HG03060 (cell line): Measurements from ENCODE around the gene NTRK2.

Experiments used
- ATAC-seq: cut with Tn5 transposase; IDR thresholded peaks from one replicate; pipeline ENCODE4 v1.9.1; 2021; ENCODE audit warnings: low read depth, moderate number of reproducible peaks; ENCODE audit not compliant: unreplicated experiment

NTRK2 gene

DNA sequence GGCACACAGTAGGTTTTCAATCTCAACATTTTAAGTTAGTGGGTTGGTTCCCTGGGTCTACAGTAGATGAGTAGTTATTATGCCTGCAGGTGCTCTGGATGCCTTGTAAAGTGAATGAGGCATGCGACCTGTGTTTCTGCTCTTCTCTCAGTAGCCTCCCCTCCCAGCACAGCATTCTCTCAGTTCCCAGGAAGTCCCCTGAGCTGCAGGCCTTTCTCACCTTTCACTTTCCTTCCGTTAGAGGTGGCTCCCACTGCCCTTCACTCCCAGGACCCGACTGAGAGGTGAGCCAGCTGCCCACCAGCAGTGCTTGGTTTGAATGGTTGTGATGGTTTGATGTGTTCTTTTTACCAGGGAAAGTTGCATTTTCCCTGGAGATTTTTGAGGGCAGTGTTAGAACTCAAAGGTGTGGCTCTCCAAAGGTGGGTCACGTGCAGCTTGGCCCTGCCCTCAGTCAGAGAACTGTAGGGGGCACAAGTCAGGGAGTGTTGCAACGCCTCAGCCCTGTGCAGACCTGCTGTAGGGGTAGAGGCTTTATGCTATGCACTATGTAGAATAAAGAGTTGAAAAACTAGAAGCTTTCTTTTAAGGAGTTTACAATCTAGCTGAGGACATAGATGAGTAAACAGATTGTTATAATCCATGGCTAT lies 173.8 kb downstream of the NTRK2 start:
- no peak for ATAC-seq

DNA sequence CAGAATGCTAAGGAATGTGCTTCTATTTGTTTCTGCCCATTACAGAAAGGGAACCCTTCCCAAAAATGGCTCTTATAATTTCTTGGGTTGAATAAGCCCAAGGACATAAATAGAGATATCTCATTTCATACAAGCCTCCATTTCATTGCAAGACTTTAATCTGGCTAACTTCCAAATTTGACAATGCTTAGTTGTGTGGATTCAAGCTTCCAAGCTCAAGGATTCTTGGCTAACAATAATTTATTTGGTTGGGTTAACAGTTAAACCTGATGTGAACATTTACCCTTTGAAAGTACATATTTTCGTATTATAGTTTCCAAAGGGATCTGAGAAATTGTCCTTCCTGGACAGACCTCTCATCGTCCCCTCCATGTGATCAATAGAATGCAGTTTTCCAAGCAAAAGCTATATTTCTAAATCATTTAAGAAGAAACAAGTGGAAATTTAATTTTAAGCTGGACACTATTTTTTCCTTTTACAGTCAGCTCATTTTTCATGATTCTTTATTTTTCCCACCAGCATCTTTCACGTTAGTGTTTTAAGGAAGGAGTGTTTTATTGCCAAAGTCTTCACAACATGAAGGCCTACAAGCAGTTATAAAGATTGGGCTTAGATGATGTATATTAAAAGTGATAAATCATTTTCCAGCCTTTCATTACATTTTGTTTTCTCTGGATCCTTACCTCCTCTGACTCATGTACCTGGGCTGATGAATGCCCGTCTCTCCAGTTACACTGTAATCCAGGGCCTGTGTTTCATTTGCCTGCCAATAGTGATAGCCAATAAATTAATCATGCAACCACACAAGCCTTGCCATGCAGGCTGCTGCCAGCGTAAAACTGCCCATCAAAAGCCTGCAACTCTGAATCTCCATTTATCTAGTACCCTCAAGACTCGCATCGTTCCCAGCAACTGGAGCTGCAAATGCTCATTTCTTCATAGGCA lies 176.7 kb downstream of the NTRK2 start:
- ATAC-seq = no peak

DNA sequence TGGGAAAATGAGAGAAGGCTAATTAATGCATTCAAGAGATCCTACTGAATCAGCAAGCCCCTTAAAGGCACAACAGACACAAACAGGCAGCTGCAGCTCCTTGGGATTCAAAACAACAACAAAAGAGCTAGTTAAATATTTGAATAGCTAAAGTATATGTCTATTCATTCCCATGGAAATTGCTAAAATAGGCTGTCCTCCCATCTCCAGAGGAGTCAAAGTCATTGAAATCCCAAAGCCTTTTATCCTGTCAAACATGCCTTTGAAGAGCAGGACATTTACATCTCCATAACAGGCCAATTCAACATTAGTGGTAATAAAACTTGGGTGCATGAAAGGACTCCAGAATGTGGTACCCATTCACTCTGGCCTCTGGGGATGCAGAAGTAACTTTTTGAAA lies 177.4 kb downstream of the NTRK2 start:
- ATAC-seq = no peak

DNA sequence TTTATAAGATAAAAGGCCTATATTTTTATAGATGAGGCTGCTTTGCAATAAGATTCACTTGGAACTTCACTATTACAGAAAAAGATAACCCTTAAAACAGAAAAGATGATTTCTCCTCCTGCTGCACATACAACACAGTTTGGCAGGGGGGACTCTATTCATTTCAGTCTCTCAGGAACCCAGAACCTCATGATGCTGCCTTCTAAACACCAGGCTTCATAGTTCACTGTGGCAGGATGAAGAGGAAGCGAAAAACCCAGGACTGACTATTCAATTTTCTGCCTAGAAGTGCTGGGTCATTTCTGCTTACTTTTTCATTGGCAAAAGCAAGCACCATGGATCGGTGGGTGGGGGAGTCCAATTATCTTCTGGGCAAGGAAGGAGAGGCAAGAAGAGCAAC lies 179.5 kb downstream of the NTRK2 start:
- no peak for ATAC-seq

DNA sequence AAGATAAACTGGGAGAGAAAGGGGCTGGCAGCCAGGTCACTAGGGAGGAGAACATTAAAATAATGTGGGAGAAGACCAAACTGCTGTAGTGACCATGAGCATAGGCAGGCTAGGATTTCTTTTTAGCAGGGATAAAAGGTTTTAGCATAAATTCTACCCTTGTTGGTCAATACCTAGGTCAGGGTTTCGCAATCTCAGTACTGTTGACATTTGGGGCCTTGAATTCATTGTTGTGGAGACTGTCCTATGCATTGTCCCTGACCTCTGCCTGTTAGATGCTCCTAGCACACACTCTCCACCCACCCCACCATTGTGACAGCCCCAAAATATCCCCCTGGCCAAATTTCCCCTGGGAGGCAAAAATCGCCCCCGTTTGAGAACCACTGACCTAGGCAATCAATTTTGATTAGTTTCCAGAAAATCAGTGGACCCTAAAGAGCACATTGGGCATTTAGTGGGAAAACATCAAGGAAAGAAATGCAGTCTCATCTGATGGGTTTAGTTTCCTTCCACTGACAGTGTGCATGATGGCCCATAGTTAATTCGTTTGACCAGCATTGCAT lies 181.4 kb downstream of the NTRK2 start:
- ATAC-seq = no peak

DNA sequence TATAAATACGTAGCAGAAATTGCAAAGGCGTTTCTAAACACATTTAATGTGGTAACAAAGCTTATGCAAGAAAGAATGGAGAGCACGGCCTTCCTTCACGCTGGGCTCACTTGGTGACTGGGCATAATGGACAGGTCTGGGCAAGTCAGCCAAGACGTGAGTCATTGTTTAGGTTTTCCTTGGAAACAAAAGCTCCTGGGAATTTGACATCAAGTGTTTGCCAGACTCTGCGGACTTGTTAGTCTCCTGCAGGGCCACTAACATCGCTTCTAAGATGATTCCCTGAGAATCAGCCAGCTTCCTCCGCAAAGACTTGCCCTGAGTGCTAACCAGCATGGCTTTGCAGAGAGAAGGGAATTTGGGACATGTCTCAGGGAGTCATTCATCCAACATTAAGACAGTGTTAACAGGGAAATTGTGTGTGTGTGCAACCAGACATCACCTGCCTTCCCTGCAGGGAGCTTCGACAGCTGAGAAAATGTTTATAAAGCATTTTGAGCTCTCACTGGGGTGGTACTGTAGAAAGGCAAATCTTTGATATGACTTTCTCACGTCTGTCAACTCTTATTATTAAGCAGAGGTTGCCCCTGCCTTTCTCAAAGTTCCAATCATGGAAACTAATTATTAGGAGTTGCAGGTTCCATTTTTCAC lies 182.5 kb downstream of the NTRK2 start:
- ATAC-seq = no peak

DNA sequence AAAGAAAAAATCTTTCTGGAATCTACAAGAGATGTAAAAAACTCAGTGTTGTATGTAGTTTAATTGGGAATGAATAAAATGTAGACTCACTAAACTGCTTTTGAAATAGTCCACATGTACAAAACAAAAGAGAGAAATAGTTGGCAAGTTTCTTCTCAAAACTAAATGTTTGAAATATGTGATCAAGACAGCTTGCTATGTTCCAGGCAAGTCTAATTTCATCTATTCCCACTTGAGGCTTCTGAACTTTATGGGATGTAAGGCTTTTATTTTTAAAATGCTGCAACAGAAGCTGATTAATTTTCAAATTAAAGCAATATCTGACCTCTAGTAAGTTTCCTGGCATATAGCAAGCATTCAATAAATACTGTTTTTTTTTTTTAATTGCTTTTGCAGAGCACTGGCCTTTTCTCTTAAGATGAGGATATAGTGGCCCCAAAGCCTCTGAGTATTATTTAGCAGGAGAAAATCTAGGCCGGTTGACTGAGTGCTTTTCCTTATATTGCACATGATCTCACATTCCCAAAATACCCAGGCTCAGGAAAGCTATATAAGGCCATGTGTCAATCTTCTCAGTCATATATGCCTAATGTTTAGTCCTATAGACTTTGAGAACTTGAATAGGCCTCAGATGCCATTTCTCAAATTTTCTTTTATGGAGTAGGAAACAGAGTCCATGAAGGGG lies 183.2 kb downstream of the NTRK2 start:
- no peak for ATAC-seq

DNA sequence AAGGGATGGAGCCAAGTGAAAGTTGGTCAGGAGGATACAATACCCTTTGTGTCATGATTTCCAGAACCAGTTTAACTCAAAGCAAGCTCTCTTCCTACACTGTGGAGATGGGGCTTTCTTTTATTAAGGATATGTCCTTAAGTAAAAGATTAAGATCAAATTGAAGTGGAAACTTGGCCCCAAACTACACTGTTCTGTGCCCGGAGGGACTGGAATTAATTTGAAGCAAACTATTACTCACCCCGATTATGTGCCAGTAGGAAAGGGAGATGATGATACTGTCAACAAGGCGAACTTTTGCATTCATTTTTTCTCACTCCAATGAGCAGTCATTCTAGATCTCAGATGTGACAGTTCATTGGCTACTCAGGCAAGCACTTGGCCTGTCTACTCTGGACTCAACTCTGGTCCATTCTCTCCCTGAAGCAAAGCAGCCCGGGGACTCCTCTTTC lies 186.7 kb downstream of the NTRK2 start:
- no peak for ATAC-seq

DNA sequence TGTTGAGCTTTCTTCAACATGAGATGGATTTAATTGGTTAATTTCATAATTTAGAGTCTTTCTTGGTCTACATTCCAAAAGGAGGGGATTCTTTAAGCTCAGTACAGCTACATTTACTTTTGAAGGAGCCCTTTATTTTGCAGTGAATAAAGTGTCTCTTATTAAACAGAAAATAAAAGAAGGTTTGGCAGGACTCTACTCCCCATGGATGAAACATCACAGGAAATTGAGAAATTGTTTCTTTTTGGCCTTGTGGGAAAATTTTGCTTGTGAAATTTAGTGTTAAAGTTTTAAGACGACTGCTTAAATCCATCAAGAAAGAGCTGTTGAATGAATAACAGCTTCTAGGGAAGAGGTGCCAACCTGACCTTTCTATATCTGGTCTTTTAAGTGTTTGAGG lies 187.7 kb downstream of the NTRK2 start:
- no peak for ATAC-seq

DNA sequence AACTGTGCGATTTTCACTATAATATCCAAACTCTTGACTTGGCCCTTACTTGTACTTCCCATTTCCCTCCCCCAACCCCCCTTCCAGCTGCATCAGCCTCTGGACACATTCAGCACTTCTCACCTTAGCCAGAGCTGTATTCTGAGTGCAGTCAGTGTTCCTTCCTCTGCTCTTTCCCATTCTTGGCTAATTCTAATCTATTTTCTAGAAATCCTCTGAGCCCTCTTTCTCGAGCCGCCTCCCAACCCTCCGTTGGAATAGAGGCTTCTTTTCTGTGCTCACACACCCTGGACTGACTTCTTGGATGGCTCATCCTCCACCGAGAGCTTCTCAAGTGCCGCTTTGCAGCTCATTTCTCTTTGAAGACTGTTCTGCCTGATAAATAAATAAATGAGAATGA lies 188.8 kb downstream of the NTRK2 start:
- ATAC-seq = no peak

DNA sequence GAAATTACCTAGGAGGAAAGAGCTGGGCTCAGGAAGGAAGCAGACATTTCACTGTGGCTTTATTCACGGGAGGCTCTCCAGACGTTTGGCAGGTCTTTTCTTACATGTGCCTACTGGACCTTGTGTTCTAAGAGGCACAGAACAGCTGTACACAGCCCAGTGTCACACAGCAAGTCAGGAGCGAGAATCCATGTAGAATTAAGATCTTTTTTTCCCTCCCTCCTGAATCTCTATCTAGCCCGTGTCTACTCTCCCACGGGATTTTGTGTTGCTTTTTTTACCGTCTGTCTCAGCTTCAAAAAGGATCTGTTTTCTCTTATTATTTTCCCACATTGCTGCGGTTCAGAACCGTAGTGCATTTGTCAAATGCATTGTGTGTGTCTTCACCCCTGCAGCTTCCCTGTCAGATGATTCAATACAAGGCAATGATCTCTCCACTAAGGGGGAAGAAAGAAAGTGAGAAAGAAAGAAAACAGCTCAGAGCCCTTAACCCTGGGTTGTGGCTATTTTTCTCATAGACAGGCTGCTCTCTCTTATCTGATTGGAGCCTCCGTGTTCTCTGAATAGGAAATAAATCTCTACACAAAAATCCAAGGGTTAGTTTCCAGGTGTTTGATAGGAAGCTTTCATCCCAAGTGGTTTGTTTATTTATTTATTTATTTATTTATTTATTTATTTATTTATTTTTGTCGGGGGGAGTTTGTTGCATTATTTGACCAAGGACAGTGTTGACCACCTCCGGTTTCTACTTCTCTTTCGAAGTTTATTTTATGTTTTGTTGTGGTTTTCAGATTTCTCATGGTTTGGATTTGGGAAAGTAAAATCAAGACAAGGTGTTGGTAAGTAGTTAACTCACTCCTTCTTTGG lies 191.0 kb downstream of the NTRK2 start:
- no peak for ATAC-seq

DNA sequence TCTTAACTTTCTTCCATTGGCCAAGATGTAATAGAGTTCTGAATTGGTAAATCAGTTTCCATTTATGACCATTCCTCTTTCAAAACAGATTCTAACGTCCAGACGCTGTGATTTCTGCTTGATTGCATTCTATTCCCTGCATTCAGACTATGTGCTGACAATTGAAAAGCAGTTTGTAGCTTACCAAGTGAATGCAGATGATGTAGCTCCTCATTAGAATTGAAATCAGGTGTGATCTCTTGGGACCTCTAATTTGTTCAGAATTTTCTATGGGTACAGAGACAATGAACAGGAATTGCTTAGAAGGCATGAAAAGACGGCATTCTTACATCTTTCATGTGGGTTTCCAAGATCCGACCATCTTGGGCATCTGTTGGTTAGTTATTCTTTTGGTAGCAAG lies 191.9 kb downstream of the NTRK2 start:
- no peak for ATAC-seq

DNA sequence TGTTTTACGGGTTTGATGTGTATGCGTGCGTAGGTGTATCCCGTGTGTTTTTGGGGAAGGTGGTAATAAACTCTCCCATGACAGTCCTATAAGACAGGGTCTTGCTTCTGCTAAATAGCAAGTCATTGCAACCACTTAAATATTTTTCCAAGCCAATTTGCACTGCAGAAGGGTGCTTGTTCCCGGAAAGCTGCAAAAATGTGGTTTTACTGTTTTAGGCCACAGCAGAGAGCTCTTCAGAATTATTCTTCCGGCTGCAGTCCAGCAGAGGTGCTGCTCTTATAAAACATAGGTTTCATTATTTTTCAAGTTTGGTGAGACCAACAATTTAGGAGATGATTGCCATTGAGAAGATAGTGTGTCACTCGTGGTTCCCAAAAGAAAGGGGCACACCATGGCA lies 192.8 kb downstream of the NTRK2 start:
- ATAC-seq = no peak

DNA sequence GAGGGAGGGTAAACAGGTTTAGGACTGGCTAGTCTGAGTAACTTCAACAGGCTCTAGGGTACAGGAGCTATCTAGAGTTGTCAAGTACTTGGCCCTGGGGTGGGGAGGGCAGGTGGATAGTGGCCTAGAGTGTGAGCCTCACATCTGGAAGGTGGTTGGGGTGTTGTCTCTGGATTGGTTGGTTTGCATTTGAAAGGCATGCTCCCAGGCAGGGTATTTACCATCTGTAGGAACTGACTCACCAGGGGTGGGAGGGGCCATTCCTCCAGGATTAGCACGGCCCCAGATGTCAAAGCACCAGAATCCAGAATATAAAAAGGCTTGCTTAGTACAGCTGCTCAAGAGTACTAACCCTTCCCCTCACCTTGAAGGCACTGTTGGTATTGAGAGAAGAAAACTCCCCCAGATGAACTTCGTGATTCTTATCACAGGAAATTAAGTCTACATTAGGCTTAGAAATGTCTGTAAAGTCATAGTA lies 193.3 kb downstream of the NTRK2 start:
- ATAC-seq = no peak

DNA sequence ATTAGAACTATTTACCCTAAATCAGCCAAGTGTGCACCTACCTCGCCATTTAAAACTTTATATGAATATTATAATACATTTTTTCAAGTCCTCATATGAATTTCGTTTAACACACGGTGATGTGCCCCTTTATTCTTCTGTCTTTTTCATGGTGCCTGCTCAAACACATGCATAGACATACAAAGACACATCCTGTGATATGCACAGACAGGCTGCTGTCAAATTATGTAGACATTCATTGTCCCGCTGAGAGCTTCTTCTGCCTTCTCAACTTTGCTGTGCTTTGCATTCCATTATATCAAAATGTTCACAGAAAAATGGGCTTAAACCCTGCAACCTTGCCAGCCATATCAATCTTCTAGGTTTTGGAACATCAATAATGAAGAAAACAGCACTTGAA lies 193.8 kb downstream of the NTRK2 start:
- no peak for ATAC-seq

DNA sequence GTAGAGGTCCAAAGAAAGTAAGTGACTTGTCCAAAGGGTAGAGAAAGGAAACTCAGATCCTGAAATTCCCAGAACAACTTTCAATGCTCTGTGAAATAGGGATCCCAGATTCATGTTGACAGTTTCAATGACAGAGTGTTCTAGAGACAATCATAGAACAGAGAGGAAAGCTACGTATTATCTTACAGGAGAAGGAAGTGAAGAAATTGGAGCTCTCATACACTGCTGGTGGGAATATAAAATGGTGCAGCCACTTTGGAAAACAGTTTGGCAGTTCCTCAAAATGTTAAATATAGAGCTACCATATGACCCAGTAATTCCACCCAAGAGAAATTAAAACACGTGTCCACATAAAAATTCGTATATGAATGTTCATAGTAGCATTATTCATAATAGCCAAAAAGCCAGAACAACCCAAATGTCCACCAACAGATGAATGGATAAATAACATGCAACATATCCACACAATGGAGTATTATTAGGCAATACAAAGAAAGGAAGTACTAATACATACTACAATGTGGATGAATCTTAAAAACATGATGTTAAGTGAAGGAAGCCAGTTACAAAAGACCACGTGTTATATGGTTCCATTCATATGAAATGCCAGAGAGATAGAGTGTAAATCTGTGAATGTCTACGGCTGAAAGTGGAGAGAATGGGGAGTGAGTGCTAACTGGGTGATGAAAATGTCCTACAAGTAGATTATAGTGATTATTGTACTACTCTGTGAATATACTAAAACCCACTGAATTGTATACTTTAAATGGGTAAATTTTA lies 197.1 kb downstream of the NTRK2 start:
- no peak for ATAC-seq

DNA sequence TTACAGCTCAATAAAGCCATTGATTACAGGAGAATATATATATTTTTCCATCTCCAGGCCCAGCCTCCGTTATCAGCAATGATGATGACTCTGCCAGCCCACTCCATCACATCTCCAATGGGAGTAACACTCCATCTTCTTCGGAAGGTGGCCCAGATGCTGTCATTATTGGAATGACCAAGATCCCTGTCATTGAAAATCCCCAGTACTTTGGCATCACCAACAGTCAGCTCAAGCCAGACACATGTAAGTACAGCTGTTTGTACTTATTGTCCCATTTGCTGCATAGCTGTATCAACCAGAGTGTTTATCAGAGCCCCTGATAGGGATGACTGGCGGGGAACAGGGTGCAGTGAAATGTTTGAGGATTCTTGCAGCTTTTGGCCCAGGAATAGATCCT lies 197.7 kb downstream of the NTRK2 start:
- no peak for ATAC-seq

DNA sequence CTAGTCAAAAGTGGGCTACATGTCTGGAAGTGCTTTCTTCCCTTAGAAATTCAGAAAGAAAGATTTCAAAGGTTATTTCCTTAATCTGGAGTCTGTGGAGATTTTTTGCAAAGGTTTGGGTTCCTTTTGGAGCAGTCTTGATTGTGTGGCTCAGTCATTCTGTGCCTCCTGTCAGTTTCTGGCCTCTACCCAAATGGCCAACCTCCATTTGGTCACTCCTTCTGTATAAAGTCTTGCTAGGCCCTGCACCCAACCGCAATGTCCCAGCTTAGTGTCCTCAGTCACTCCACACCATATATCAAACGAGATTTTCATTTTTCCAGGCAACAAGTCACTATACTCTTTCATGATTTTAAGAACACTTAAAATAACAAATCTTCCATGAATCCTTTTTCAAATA lies 199.6 kb downstream of the NTRK2 start:
- no peak for ATAC-seq

DNA sequence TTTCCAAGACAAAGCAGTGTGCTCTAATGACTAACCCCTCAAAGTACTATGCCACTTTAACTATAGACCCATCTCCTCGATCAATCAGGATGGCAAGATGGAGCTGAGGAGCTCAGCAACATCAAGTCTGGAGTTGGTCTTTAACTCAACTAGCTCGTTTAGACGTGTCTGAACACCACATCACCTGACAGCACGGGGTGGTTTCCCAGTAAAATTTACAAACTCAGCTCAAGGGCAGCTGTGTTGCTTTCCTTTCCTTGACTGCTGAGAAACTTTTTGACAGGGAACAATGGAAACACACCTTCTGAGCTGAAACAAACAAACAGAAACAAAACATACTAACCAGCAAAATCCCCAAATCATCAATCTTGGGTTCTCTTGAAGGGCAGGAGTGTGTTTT lies 202.5 kb downstream of the NTRK2 start:
- ATAC-seq = no peak
